HEK293 (cell line): ENCODE results near the gene RNF6.

ENCODE experiments used
- BCL11B ChIP-seq: fragments of 450-650 bp; formaldehyde crosslinking; IDR thresholded peaks from 2 replicates; pipeline ENCODE4 v1.5.1; 2016; ENCODE audit warnings: low read depth, missing biosample characterization, missing genetic modification characterization
- CTCF ChIP-seq: fragments of 450-650 bp; formaldehyde crosslinking; IDR thresholded peaks from 2 replicates; pipeline ENCODE4 v1.5.1; 2016; ENCODE audit warnings: missing biosample characterization, missing genetic modification characterization
- PBX3 ChIP-seq: sonication (generic); formaldehyde crosslinking; IDR thresholded peaks from 2 replicates; pipeline ENCODE4 v1.8.1; 2022; ENCODE audit warnings: mild to moderate bottlenecking, moderate library complexity, missing genetic modification reagents
- YY1 ChIP-seq: fragments of 450-650 bp; formaldehyde crosslinking; IDR thresholded peaks from 2 replicates; pipeline ENCODE4 v1.5.1; 2018; ENCODE audit warnings: missing biosample characterization, missing genetic modification characterization
- ZNF133 ChIP-seq: fragments of 450-650 bp; formaldehyde crosslinking; IDR thresholded peaks from 2 replicates; pipeline ENCODE4 v1.5.1; 2016; ENCODE audit warnings: missing biosample characterization, missing genetic modification characterization
- ZNF404 ChIP-seq: fragments of 450-650 bp; formaldehyde crosslinking; IDR thresholded peaks from 2 replicates; pipeline ENCODE4 v1.5.1; 2017; ENCODE audit warnings: missing biosample characterization, missing genetic modification characterization
- ZNF521 ChIP-seq: fragments of 450-650 bp; formaldehyde crosslinking; IDR thresholded peaks from 2 replicates; pipeline ENCODE4 v1.5.1; 2017; ENCODE audit warnings: missing biosample characterization, mild to moderate bottlenecking, missing genetic modification characterization
- ZNF529 ChIP-seq: fragments of 450-650 bp; formaldehyde crosslinking; IDR thresholded peaks from 2 replicates; pipeline ENCODE4 v1.5.1; 2017; ENCODE audit warnings: missing genetic modification characterization, missing biosample characterization; ENCODE audit not compliant: insufficient replicate concordance
- ZNF777 ChIP-seq: fragments of 450-650 bp; formaldehyde crosslinking; IDR thresholded peaks from 2 replicates; pipeline ENCODE4 v1.5.1; 2017; ENCODE audit warnings: missing biosample characterization, missing genetic modification characterization, borderline replicate concordance
- ZSCAN18 ChIP-seq: fragments of 450-650 bp; formaldehyde crosslinking; IDR thresholded peaks from 2 replicates; pipeline ENCODE4 v1.5.1; 2016; ENCODE audit warnings: missing biosample characterization, missing genetic modification characterization

- TF ChIP-seq CTCF (tag by site-specific recombination) (no peak), ZNF529 (tag by site-specific recombination) (no peak), ZNF777 (no peak), ZNF521 (tag by site-specific recombination) (no peak), PBX3 (no peak), BCL11B (tag by site-specific recombination) (no peak), ZNF133 (tag by site-specific recombination) (no peak), ZSCAN18 (tag by site-specific recombination) (no peak), ZNF404 (no peak), YY1 (no peak)
Measured at GRCh38 chr13:26198116-26198515, 24.0 kb downstream of the RNF6 start.
